Measurements from ENCODE around the gene MKRN2.
"Not testable (repeated sequence)": the region's sequence is repeated elsewhere in the genome, so short reads cannot be mapped to it uniquely, and the experiment has no call there.

Gene MKRN2

DNA sequence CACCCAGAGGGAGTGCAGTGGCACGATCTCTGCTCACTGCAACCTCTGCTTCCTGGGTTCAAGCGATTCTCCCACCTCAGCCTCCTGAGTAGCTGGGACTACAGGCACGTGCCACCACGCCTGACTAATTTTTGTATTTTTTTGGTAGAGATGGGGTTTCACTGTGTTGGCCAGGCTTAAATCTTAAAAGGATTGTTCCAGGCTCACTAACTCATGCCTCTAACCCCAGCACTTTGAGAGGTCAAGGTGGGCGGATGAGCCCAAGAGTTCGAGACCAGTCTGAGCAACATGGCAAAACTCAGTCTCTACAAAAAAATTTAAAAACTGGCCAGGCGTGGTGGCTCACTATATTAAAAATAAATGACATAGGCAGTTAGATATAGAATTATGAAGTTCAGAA, 74.0 kb downstream of the MKRN2 start:
- DNase-seq (ENCODE audit: low spot score) = not testable (repeated sequence)

DNA sequence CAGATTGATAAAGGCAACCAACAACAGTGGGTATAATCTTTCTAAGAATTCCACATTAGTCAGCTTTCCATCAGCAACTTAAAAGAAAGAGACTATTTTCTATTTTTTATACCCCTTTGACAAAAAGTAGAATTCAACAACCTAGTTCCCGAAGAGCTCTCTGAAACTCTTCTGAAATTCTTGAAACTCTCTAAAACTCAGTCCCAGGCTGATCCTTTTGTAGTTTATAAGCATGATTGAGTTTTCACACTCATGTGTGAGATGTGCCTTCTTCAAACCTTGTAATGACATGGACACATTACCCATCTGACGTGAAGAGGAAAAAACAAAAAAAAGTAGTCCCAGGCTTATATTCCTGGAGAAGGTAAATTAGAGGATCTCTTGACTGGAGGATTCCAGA, 75.6 kb downstream of the MKRN2 start:
- DNase-seq (ENCODE audit: low spot score) = no peak

DNA sequence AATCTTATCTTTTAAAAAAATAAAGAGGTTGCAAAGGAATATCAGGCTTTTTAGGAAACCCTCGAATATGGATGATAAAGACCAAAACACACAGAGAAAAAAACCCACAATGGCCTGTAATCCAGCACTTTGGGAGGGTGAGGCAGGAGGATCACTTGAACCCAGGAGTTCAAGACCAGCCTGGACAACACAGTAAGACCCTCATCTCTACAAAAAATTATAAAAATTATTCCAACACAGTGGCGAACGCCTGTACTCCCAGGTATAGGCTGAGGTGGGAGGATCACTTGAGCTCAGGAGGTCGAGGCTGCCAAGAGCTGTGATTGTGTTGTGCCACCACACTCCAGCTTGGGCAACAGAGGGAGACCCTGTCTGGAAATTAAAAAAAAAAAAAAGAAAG, 76.2 kb downstream of the MKRN2 start:
- no peak for DNase-seq (ENCODE audit: low spot score)

All from kidney tubule cell (primary cell).